Mononuclear cell (primary cell): Measurements from ENCODE around the gene TBX22. TPM values are rescaled to one million over a fixed set of nuclear protein-coding genes. Genes with fewer than 3 reads are reported as not detected.
"Not testable (repeated sequence)": the region's sequence is repeated elsewhere in the genome, so short reads cannot be mapped to it uniquely, and the experiment has no call there.

Experiments
- H3K27me3 ChIP-seq: 2 replicates; pipeline ENCODE4 v1.6.0; 2011; ENCODE audit warnings: low read length, control low read depth; ENCODE audit not compliant: insufficient read depth
- H3K4me1 ChIP-seq: 2 replicates; pipeline ENCODE4 v1.5.1; 2011; ENCODE audit warnings: mild to moderate bottlenecking, low read length, control low read depth; ENCODE audit not compliant: insufficient read depth
- H3K4me3 ChIP-seq: 2 replicates; pipeline ENCODE4 v1.5.1; 2011; ENCODE audit warnings: mild to moderate bottlenecking, low read length, moderate library complexity
- H3K9me3 ChIP-seq: 2 replicates; pipeline ENCODE4 v1.5.1; 2011; ENCODE audit warnings: low read depth, mild to moderate bottlenecking, control low read depth, low read length
- total RNA-seq: library from RNA; depleted of rRNA; stranded (reverse); fragments of >200 nt; gene quantifications from one replicate; pipeline ENCODE4 v1.2.3, GENCODE V29; 2012

Gene TBX22, protein sequence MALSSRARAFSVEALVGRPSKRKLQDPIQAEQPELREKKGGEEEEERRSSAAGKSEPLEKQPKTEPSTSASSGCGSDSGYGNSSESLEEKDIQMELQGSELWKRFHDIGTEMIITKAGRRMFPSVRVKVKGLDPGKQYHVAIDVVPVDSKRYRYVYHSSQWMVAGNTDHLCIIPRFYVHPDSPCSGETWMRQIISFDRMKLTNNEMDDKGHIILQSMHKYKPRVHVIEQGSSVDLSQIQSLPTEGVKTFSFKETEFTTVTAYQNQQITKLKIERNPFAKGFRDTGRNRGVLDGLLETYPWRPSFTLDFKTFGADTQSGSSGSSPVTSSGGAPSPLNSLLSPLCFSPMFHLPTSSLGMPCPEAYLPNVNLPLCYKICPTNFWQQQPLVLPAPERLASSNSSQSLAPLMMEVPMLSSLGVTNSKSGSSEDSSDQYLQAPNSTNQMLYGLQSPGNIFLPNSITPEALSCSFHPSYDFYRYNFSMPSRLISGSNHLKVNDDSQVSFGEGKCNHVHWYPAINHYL
- not detected for total RNA-seq

DNA sequence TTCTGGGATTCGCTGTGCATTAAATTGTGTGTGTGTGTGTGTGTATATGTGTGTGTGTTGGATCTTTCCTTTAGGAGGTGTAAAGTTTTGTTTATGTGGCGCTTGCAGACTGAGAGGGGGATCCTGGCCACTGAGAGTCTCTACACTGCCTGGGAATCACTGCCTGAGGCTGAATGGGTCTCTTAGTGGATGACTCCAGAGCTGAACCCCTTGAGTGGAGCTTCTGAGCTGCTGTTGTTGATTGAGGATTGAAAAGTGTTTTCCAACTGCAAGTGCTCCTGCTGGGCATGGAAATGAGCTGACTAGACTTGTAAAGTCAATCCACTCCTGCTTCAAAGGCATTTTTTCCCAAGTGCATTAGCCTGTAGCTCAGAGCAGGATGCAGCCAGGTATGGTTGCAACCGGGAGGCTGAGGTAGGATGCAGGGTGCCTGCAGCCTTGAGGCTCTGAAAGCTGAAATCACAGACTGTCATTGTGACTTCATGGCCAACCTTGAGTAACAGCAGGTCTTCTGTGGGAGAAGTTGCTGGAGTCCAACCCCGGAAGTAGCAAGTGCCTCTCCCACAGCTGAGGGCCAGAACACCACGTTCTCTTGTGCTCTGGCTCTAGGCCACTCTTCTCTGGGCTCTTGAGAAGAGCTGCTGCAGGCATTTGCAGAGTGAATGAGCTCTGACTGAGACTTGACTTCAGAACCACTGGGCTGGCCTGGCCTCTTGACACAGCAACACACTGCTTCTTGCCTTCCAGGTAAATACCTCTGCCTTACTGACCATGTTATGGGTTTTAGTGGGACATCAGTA, at the start of gene TBX22:
Gene TBX22 (plus strand): TSS at position 613 of the 800 bp plus-strand sequence. CDS start 7,517 bp downstream, outside the sequence.
- Histone ChIP-seq H3K4me3 (no peak within 1 kb of the TSS), H3K4me1 (no peaks in the 10 kb centered on the region), H3K27me3 (no peaks in the 10 kb centered on the region), H3K9me3 (no peaks in the 10 kb centered on the region)

- Histone ChIP-seq H3K27me3 (no peaks in the 10 kb centered on the region), H3K4me1 (no peaks in the 10 kb centered on the region), H3K9me3 (no peaks in the 10 kb centered on the region), H3K4me3 (no peak overlapping the region)
Observed at GRCh38 chrX:79975605-79976004, 38.9 kb upstream of the TBX22 start.

DNA sequence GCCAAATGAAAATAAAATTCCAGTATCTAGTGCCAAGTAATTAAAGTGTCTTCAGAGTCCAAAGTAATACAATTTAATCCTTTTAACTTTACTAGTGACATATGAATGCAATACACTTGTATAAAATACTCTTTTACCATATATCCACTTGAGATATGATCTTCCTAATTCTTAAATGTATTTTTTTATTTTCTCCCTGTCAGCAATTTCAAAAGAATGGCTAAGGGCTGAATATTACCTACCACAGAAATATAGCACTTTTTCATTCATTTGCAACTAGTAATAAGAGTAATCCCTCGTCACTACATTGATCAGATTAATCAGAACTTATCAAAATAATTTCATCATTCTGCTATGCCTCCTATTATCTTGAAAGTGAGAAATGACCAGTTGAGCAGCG, 10.1 kb upstream of the TBX22 start:
- Histone ChIP-seq H3K4me1 (no peaks in the 10 kb centered on the region), H3K9me3 (no peaks in the 10 kb centered on the region), H3K27me3 (no peaks in the 10 kb centered on the region), H3K4me3 (no peak overlapping the region)

- Histone ChIP-seq H3K4me1 (no peaks in the 10 kb centered on the region), H3K9me3 (no peaks in the 10 kb centered on the region), H3K4me3 (no peak overlapping the region), H3K27me3 (no peaks in the 10 kb centered on the region)
Observed at GRCh38 chrX:80011522-80011921, 3.0 kb upstream of the TBX22 start.

GRCh38 chrX:80016182-80016581, 1.6 kb downstream of the TBX22 start:
- Histone ChIP-seq H3K27me3 (no peaks in the 10 kb centered on the region), H3K4me3 (no peak overlapping the region), H3K4me1 (no peaks in the 10 kb centered on the region), H3K9me3 (no peaks in the 10 kb centered on the region)

- H3K4me3 ChIP-seq = no peak overlapping the region
Observed at GRCh38 chrX:80021621-80022020, 7.1 kb downstream of the TBX22 start.

DNA sequence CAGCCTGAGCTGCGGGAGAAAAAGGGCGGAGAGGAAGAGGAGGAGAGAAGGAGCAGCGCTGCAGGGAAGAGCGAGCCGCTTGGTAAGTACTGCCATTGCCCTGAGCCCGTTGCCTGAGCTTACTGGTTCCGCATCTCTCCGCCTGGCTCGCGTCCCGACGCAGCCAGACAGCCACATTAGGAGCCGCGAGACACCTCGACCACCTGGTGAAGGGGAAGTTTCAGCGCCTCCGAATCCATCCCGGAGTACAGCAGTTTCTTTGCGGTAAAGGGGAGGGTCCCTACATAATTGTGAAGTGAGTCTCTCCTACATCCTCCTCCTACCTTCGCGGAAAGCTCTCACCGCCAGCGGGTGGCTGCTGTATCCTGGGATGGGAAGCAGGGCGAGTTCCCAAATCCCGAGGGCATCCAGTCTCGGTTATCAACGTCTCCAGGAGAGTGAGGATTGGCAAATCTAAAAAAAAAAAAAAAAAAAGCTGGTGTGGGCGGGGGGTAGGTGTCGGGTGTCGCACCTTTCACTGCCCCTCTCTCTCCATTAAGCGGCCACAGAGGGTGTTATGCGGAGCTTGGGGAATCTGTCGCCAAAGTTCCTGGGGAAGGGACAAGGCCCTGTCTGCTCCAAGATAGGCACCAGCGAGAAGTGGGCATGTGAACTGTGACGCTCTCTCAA, 7.9 kb downstream of the TBX22 start:
- Histone ChIP-seq H3K4me1 (no peaks in the 10 kb centered on the region), H3K9me3 (no peaks in the 10 kb centered on the region), H3K4me3 (no peak overlapping the region), H3K27me3 (no peaks in the 10 kb centered on the region)

More at GRCh38 chrX:80021621-80022020, 7.1 kb downstream of the TBX22 start:
- H3K9me3 ChIP-seq = no peaks in the 10 kb centered on the region
- H3K27me3 ChIP-seq = no peaks in the 10 kb centered on the region
- H3K4me1 ChIP-seq = no peaks in the 10 kb centered on the region

DNA sequence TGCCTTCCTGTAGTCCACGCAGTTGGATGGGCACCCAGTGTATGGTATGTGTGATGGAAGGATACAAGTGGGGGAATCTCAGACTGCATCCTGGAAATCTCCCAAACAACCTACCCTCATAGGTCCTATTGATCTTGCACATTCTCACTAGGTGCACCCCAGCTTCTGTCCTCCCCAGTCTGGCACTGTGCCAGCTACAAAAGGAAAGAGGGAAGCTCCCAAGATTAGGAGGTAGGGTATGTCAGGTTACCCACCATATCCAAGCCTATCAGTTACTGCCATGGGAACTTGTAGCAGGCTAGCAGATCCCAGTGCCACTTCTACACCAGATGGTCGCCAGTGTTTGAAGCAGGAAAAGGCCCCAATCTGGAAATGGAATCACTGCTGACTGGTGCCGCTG, 11.6 kb downstream of the TBX22 start:
- no peaks in the 10 kb centered on the region for H3K4me1 ChIP-seq
- no peaks in the 10 kb centered on the region for H3K27me3 ChIP-seq
- H3K9me3 ChIP-seq = no peaks in the 10 kb centered on the region
- no peak overlapping the region for H3K4me3 ChIP-seq

GRCh38 chrX:80066156-80066555, 51.6 kb downstream of the TBX22 start:
- not testable (repeated sequence) for H3K9me3 ChIP-seq, H3K4me3 ChIP-seq, H3K4me1 ChIP-seq, H3K27me3 ChIP-seq

DNA sequence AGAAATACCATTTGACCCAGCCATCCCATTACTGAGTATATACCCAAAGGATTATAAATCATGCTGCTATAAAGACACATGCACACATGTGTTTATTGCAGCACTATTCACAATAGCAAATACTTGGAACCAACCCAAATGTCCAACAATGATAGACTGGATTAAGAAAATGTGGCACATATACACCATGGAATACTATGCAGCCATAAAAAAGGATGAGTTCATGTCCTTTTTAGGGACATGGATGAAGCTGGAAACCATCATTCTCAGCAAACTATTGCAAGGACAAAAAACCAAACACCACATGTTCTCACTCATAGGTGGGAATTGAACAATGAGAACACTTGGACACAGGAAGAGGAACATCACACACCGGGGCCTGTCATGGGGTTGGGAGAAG, 61.1 kb downstream of the TBX22 start:
- H3K4me1 ChIP-seq, H3K9me3 ChIP-seq, H3K4me3 ChIP-seq, H3K27me3 ChIP-seq: not testable (repeated sequence)
